SKM-1 (cell line): ENCODE results near the gene PRCC.

Experiments used
- DNase-seq: peaks from one replicate; lab custom pipeline; 2025; ENCODE audit not compliant: unreplicated experiment; lab: John Stamatoyannopoulos, UW

PRCC gene

GRCh38 chr1:156813750-156814570, 46.6 kb downstream of the PRCC start:
- DNase-seq = peak; percentile 46

DNA sequence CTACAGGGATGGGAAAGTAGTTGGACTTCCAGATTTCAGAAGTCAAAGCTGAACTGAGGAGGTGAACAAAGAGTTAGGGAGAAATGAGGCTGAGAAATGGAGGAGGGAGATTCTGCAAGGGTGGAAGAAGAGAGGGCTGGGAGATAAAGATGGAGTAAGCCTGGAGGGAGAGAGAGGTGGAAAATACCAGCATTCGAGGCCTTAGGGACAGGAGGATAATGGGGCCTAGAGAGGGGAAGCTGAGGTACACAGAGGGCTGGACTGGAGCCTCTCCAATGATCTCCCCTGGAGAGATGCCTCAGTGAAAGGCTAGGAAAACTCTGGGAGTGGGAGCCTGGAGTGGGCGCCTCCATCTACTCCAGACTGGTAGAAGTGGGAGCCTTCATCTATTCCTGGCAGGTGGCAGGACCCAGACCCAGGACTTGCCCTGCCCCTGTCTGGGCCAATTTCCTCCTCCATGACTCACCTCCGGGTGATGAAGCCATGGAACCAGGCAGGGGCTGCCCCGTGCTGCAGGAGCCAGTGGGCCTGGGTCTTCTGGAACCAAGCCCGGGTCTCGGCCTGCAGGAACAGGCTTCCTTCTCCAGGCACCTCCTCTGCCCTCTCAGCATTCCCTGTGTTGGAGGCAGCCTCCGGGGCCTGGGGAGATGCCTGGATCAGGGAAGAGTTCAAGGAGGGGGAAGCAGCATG, 47.4 kb downstream of the PRCC start:
- no peak for DNase-seq

- no peak for DNase-seq
These were observed 48.0 kb downstream of the PRCC start for GRCh38 chr1:156815307-156815826.

GRCh38 chr1:156815961-156816422, 48.7 kb downstream of the PRCC start:
- DNase-seq = no peak

DNA sequence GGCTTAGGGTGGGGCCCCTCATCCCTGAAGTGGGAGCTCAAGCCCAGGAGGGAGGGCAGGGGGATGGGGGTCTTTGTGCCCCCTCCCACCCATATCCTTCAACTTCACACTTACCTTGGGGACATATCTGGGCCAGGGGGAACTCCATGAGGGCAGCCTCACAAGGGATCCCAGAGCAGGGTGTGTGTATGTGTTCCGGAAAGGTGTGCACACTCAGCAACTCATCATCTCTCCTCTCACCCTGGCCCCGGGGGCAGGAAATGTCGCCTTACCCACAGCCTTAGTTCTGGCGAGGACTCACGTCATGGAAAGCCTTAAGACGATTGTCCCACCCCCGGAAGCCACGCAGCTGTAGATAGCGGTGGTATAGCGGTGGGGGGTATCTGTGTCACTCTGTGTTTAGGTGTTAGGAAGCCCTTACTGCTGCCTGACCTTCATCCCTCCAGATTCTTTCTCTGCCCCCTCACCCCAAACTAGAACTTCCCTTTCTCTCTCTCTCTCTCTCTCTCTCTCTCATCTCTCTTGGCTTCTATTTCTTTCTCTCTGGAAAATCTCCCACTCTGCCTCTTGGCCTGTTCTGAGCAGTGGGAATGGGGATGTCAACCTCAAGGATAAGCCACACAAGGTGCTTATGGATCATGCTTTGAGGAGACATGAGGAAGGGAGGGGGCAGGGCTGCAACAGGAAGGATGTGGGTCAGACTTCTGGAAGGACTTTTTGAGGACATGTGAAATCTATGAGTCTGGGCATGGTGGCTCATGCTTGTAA, 49.4 kb downstream of the PRCC start, which contains the start of gene SH2D2A:
Gene SH2D2A, minus strand, starts transcription at position 288 of the 768 bp plus-strand sequence. Its CDS starts 140 bp downstream, at position 148.
- DNase-seq = peak; percentile 86

GRCh38 chr1:156821801-156822200, 54.5 kb downstream of the PRCC start:
- no peak for DNase-seq

- no peak for DNase-seq
These were observed 55.3 kb downstream of the PRCC start for GRCh38 chr1:156822680-156823079.

DNA sequence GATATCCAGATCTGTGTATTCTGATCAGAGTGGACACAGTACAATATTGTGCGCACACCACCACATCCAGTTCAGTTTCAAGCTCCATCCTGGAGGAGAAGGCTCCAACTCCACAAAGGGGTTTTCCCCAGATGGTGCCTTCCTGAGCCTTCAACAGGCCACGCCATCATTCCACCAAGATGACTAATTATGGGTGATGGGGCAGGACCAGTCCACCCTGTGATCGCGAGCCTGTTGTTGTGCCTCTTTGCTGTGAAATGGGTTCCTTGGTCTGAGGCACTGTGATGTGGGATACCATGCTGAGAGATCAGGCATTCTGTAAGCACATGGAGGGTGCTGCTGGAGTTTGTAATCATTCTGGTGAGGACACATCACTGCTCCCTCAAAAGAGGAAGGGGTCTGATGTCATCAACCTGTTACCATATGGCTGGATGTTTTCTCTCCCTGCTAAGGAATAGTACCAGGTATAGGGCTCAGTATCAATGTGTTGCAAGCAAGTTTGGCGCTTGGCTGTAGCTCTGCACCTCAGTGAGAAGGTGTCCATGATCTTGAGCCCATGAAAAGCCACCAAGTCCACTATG, 56.0 kb downstream of the PRCC start:
- DNase-seq = no peak

- DNase-seq = no peak
These were observed 59.3 kb downstream of the PRCC start for GRCh38 chr1:156826630-156827029.

GRCh38 chr1:156828400-156829124, 61.2 kb downstream of the PRCC start:
- DNase-seq = no peak

DNA sequence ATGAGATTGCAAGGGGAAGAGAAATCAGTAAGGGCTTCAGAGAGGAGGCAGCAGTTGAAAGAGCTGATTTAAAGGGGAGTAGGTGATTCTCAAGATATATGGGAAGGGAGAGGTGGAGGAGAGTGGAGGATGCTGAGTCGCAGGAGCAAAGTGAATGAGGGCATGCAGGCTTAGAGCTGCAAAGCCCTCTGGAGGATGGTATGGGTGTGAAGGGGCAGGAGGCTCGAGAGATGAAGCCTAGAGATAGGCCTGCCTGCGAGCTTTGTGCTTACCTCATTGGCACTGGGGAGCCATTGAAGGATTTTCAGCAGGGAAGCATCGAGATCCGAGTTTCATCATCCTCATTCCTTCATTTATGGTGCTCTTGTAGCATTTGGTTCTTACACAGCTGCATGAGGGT, 65.1 kb downstream of the PRCC start:
- no peak for DNase-seq

- no peak for DNase-seq
These were observed 66.3 kb downstream of the PRCC start for GRCh38 chr1:156833603-156834002.

DNA sequence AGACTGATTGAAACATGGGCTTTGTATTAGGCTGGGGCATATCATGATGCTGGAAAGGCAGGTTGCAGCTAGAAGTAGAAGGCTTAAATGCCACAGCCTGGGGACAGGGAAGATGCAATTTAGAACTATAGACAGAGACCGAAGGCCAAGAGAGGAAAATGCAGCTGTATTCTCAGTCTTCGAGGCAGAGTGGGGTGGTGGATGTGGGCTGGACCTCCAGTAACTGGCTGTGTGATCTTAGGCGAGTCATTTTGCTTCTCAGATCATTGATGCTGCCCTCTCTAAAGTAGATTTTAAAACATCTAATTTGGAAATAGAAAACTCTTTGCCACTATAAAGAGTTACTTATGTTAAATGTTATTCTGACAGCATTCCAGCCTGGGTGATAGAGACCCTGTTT, 67.0 kb downstream of the PRCC start:
- DNase-seq = no peak

DNA sequence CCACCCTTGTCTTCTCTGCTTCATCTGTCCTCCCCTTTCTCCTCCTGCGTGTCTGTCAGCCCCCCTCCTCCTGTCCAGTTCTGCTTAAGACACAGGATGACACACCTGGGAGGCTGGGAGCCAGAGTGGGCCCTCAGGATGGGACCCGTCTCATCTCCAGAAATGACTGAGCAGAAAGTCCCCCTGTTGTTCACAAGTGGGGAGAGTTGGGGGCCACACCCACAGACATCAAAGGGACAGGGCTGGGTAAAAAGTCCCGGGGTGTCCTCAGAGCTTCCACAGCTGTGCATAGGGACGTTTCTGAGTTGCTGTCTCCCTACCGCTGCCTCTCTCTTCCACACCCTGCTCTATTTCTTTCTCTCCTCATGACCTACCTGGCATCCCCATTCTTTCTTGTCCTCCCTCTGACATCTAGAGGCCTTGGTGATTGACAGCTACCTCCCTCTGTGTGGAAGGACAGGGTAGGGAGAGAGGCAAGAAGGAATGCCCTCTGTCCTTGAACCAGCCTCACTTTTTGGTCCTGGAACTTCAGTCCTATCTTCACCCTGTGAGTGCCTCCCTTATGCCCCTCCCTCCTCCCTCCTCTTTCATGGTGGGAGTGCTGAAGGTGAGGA, 68.8 kb downstream of the PRCC start:
- DNase-seq = no peak

- DNase-seq = no peak
These were observed 69.6 kb downstream of the PRCC start for GRCh38 chr1:156836892-156837291.

GRCh38 chr1:156838972-156839371, 71.6 kb downstream of the PRCC start:
- DNase-seq = no peak

GRCh38 chr1:156839426-156840109, 72.2 kb downstream of the PRCC start:
- DNase-seq = no peak

GRCh38 chr1:156840186-156840897, 73.0 kb downstream of the PRCC start:
- no peak for DNase-seq

- DNase-seq = no peak
These were observed 73.6 kb downstream of the PRCC start for GRCh38 chr1:156840898-156841279.
